ENCODE results near the gene TMEM59L. TPM values are rescaled to one million over a fixed set of nuclear protein-coding genes. Genes with fewer than 3 reads are reported as not detected.

The TMEM59L gene
- total and polyA plus RNA-seq, 2 donors from 2014 or later = 1.5 to 5.9 TPM

- Histone ChIP-seq H3K4me3 (ENCODE audit: low read length in 3 of 3) (no peak overlapping the region), H3K9me3 (ENCODE audit: control insufficient read depth in 2 of 3, insufficient read depth in 1 of 3, low read length in 3 of 3) (no peaks in the 10 kb centered on the region), H3K9ac (ENCODE audit: low read length in 3 of 3) (no peak overlapping the region), H3K27ac (ENCODE audit: low read depth in 2 of 2, low read length in 2 of 2) (no peak overlapping the region), H3K36me3 (ENCODE audit: control insufficient read depth in 2 of 3, insufficient read depth in 3 of 3, low read length in 3 of 3) (peaks cover 0 to 2% (median 0%) of the 10 kb centered on the region in 3 donors), H3K27me3 (ENCODE audit: control insufficient read depth, insufficient read depth, low read length) (no peaks in the 10 kb centered on the region), H3K4me1 (ENCODE audit: control insufficient read depth in 2 of 3, insufficient read depth in 2 of 3, low read depth in 1 of 3, low read length in 3 of 3) (peaks cover 3 to 19% (median 7%) of the 10 kb centered on the region in 3 donors)
- FAIRE-seq (no peak), DNase-seq (no peak)
- intact Hi-C loops (cut with DNase I) = no loop called here
- TF ChIP-seq CTCF (IDR thresholded peaks at IDR 0.05; ENCODE audit: borderline replicate concordance, extremely low read depth, insufficient read depth) = no peak
Observed at GRCh38 chr19:18655173-18655844, 42.6 kb downstream of the TMEM59L start.

- Histone ChIP-seq H3K9me3 (ENCODE audit: control insufficient read depth in 2 of 3, insufficient read depth in 1 of 3, low read length in 3 of 3) (no peaks in the 10 kb centered on the region), H3K9ac (ENCODE audit: low read length in 3 of 3) (peak overlapping the region in 1 of 3 donors; percentile 61), H3K27ac (ENCODE audit: low read depth in 2 of 2, low read length in 2 of 2) (peak overlapping the region in 1 of 2 donors; percentile 11), H3K27me3 (ENCODE audit: control insufficient read depth, insufficient read depth, low read length) (no peaks in the 10 kb centered on the region), H3K4me3 (ENCODE audit: low read length in 3 of 3) (no peak overlapping the region), H3K4me1 (ENCODE audit: control insufficient read depth in 2 of 3, insufficient read depth in 2 of 3, low read depth in 1 of 3, low read length in 3 of 3) (peaks cover 0 to 11% (median 3%) of the 10 kb centered on the region in 3 donors), H3K36me3 (ENCODE audit: control insufficient read depth in 2 of 3, insufficient read depth in 3 of 3, low read length in 3 of 3) (peaks cover 0 to 2% (median 0%) of the 10 kb centered on the region in 3 donors)
- FAIRE-seq = no peak
- TF ChIP-seq CTCF (IDR thresholded peaks at IDR 0.05; ENCODE audit: borderline replicate concordance, extremely low read depth, insufficient read depth) = no peak
- intact Hi-C loops (cut with DNase I) = no loop called here
- DNase-seq = no peak
Observed at GRCh38 chr19:18656337-18657086, 43.8 kb downstream of the TMEM59L start.

GRCh38 chr19:18657590-18658365 is 45.1 kb downstream of the TMEM59L start:
- TF ChIP-seq CTCF (IDR thresholded peaks at IDR 0.05; ENCODE audit: borderline replicate concordance, extremely low read depth, insufficient read depth) = no peak
- no peaks in the 10 kb centered on the region for H3K27me3 ChIP-seq (ENCODE audit: control insufficient read depth, insufficient read depth, low read length)
- intact Hi-C loops (cut with DNase I) = no loop called here
- peaks cover 0 to 13% (median 3%) of the 10 kb centered on the region in 3 donors for H3K4me1 ChIP-seq (ENCODE audit: control insufficient read depth in 2 of 3, insufficient read depth in 2 of 3, low read depth in 1 of 3, low read length in 3 of 3)
- no peak overlapping the region for H3K4me3 ChIP-seq (ENCODE audit: low read length in 3 of 3)
- H3K9ac ChIP-seq (ENCODE audit: low read length in 3 of 3) = peak overlapping the region in 1 of 3 donors; percentile 61
- no peaks in the 10 kb centered on the region for H3K9me3 ChIP-seq (ENCODE audit: control insufficient read depth in 2 of 3, insufficient read depth in 1 of 3, low read length in 3 of 3)
- peak overlapping the region; percentile 63 to 84 for H3K27ac ChIP-seq (ENCODE audit: low read depth in 2 of 2, low read length in 2 of 2)
- H3K36me3 ChIP-seq (ENCODE audit: control insufficient read depth in 2 of 3, insufficient read depth in 3 of 3, low read length in 3 of 3) = peaks cover 0 to 2% (median 0%) of the 10 kb centered on the region in 3 donors
- DNase-seq (peak; percentile 79 to 91 (median 83)), FAIRE-seq (no peak)

Data from kidney (tissue), 14 donors.